Urothelium cell line (cell line): ENCODE data around the gene TAPBPL.
A peak's percentile ranks its signal among the peaks of the same experiment; 100 is the strongest.
"Not testable (repeated sequence)": the region's sequence is repeated elsewhere in the genome, so short reads cannot be mapped to it uniquely, and the experiment has no call there.

ENCODE experiments used
- DNase-seq: peaks from one replicate; pipeline ENCODE4 v3.0.0; 2011; ENCODE audit warnings: low spot score, mixed read lengths
- FAIRE-seq: peaks from 2 replicates; lab custom pipeline; 2011; peaks lifted over from hg19 to GRCh38; lab: Jason Lieb, UNC

The TAPBPL gene

DNA sequence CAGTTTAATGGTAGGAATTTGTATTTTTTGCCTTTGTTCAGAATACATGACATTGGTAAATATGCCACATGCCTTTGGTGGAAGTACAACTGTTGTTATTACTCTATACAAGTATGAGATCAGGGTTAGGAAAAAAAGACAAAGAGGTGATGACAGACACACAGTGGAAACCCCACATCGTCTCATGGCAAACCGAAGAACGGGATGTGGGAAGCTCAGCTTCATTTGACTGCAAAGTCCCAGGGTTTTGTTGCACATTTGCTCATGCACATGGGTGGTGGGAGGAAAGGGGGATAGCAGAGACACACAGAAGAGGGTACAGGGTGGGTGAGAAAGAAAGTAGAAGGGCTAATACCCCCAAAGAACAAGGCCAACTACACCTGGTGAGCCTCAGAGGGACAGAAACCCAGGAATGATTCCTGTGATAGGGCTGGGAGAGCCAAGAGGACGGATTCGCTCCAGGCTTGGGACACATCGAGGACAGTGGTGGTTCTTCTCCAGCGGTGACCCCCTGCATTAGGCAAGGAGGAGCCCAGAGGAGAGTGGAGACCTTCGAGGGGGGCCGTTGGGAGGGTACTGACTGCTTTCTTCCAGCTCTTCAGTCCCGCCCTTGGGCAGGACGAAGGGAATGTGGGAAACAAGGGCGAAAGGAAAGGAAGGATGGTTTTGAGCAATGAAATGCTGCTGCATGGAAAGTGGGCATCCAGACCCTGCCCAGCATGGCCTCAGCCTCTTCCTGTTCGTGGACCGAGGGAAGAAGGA, 10.6 kb downstream of the TAPBPL start:
- no peak for FAIRE-seq
- no peak for DNase-seq

DNA sequence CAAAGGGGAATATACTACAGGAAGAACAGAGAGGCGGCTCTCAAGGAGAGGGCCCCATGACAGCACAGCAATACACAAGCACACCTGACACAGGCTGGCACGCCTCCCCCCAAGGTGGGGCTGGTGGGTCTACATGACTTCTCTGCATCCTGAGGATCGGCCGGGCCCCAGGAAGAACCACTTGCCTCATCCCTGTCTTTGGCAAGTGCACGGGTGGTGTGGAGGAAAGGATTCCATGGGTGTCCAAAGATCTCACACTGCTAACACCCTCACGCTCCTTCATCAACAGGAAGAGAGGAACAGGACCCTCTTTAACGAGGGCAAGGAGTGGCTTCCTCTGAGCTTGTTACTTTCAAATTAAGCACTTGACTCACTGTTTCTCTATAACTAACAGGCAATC, 11.4 kb downstream of the TAPBPL start:
- DNase-seq, result no peak
- no peak for FAIRE-seq

DNA sequence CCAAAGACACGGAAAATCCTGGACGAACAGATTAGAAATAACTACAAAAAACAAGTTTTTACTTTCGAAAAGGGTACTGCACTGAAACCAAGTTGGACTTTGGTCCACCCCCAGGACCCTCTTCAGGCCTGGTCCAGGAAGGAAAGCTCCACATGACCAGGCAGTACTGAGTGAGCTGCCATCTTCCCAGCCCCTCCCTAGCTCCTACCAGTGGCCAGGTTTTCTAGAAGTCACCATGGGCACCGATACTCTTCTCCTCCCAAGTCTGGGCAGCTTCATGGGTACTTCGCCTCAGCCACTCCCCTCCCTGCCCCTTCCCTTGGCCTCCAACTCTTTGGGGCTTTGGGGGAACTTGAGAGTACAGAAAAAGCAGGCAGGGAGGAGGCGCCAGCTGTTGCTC, 12.0 kb downstream of the TAPBPL start:
- FAIRE-seq, result no peak

GRCh38 chr12:6464531-6464930, 12.7 kb downstream of the TAPBPL start:
- peak; percentile 46 for FAIRE-seq
- no peak for DNase-seq

More for the DNA sequence above, 12.0 kb downstream of the TAPBPL start:
- DNase-seq, result no peak

DNA sequence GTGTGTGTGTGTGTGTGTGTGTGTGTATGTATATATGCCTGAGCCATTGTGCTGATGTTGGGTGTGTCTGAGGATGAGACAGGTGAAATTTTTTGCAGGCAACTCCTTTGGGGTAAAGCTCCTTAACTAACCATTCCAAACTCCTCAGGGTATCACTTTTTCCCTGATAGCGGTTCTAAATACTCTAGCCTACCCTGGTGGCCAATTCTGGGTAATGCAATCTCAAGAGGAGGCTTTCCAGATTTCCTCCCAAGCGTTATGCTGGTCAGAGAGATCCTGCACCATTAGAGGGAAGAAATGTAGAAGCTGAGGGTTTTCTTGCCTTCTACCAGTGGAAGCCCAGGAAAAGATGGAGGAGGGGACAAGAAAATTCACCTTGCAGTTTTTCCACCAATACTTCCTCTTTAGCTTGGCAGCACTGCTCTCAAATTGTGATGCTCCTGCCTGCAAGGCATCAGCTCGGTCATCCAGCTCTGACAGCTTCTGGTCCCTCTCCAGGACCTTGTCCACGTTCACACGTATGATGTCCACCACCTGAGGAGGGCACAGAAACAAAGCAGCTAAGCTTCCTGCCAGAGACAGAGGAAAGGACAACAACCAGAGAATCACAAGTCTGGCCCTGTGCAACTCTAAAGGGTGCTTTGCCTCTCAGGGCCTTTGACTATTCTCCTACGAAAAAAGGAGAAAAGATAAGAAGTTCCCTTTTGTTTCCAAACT, 13.8 kb downstream of the TAPBPL start:
- DNase-seq (peak; percentile 67), FAIRE-seq (no peak)

GRCh38 chr12:6466184-6466573, 14.3 kb downstream of the TAPBPL start:
- DNase-seq (no peak), FAIRE-seq (no peak)

DNA sequence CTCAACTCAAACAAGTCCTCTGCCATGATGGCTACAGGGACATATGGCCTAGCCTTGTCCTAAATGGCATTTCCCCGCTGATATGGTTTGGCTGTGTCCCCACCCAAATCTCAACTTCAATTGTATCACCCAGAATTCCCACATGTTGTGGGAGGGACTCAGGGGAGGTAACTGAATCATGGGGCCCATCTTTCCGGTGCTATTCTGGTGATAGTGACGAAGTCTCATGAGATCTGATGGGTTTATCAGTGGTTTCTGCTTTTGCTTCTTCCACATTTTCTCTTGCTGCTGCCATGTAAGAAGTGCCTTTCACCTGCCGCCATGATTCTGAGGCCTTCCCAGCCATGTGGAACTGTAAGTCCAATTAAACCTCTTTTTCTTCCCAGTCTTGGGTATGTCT, 14.9 kb downstream of the TAPBPL start:
- DNase-seq, FAIRE-seq: not testable (repeated sequence)

GRCh38 chr12:6467571-6468282, 15.9 kb downstream of the TAPBPL start:
- DNase-seq, FAIRE-seq: not testable (repeated sequence)

DNA sequence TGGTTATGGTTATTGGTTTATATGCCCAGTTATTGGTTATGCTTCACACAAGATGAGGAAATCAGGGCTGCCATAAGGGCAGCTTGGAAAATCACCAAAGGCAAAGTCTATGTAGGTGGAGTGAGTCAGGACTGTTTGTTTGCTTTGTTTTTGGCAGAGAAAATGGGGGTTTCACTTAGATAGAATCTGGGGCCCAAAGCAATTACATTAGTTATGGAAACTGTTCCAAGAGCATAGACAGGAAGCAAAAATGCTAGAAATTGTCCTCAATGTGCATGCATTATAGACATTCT, 16.4 kb downstream of the TAPBPL start:
- FAIRE-seq, result no peak

DNA sequence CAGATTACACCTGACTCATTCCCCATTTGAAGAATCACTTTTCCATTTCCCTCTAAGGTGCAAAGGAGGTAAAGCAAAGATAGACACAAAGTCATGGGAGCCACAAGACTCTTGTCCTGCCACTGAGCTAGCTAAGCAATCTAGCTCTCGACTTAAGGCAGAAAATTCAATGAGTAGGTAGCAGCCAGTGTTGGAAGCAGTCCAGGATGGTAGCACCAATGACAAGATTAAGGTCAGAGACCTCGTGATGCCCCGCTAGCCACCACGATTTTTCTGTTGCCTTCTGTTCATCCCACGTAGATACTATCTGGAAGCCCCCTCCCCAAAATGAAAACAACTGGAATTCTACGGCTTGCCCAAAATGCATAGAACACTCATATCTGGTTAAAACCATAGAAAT, 17.2 kb downstream of the TAPBPL start:
- DNase-seq, result no peak
- no peak for FAIRE-seq

More for the DNA sequence above, 16.4 kb downstream of the TAPBPL start:
- no peak for DNase-seq

- DNase-seq, result peak; percentile 29
- FAIRE-seq, result no peak
Observed at GRCh38 chr12:6469609-6470374, 17.9 kb downstream of the TAPBPL start.

DNA sequence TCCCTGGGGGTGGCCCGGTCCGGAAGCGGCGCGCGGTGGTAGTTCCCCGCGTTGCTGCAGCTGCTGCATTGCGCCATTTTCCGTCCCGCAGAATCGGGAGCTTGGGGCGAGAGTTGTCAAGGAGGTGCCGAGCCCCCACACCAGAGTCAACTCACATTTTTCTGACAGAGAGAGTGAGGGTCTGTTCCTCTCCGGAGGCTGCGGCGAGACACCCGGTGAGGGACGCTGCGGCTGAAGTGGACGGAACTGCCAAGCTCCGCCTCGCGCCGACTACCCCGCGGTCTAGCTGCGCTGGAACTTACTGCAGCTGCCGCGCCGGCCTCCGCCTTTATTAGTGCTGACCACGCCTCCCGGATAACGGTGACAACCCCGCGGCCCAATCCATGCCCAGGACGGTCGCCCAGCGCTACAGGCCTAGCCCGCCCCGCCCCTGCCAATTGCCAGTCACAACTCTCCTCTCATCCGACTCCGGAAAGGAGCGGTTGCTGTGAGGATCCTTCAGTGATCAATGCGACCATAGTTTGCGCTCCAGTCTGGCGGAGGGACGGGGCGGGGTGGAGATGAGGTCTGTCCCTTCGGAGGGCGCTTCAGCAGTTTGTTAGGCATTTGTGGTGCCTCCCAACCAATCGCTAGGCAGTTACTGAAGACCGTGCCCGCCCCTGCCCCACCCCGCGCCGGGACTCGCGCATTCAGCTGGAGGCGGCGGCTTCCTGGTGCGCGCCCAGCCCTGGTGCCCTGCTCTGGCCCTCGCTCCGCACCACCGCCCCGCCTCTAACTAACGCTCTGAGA, 18.7 kb downstream of the TAPBPL start, which contains the start of gene VAMP1:
TSS of gene VAMP1 (minus strand) at position 303 of the 789 bp plus-strand sequence. CDS start at position 157, 146 bp downstream.
- FAIRE-seq (peak; percentile 91), DNase-seq (peak; percentile 99)

- FAIRE-seq, result no peak
Observed at GRCh38 chr12:6471989-6472360, 20.1 kb downstream of the TAPBPL start.

GRCh38 chr12:6472491-6472890, 20.6 kb downstream of the TAPBPL start:
- FAIRE-seq (no peak), DNase-seq (no peak)

More at GRCh38 chr12:6471989-6472360, 20.1 kb downstream of the TAPBPL start:
- no peak for DNase-seq

- FAIRE-seq, DNase-seq: not testable (repeated sequence)
Observed at GRCh38 chr12:6475233-6475975, 23.6 kb downstream of the TAPBPL start.

DNA sequence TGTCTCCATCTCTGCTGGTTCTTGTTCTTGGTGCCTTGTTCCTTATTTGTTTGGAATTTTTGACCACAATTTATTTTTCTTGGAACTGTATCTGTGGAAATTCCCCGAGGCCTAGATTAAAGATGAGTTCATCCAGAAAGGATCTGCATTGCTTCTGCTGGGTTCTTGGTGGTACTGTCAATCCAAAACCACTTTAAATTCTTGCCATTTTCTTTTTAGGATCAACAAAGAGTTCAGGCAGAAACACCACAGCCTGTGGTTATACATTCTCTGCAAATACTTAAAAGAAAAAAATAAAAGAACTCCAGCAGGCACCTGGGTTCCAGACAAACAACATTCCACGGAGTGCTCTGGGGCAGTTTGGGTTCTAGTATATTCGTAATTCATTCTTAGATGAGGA, 24.6 kb downstream of the TAPBPL start:
- no peak for FAIRE-seq
- DNase-seq, result peak; percentile 42

GRCh38 chr12:6477601-6478377, 25.9 kb downstream of the TAPBPL start:
- peak; percentile 95 for FAIRE-seq
- not testable (repeated sequence) for DNase-seq

- DNase-seq, result no peak
- no peak for FAIRE-seq
Observed at GRCh38 chr12:6478416-6478815, 26.6 kb downstream of the TAPBPL start.

GRCh38 chr12:6488240-6488639, 36.4 kb downstream of the TAPBPL start:
- DNase-seq, result no peak
- FAIRE-seq, result no peak
